ENCODE results near the gene PTPRE.

Gene PTPRE

DNA sequence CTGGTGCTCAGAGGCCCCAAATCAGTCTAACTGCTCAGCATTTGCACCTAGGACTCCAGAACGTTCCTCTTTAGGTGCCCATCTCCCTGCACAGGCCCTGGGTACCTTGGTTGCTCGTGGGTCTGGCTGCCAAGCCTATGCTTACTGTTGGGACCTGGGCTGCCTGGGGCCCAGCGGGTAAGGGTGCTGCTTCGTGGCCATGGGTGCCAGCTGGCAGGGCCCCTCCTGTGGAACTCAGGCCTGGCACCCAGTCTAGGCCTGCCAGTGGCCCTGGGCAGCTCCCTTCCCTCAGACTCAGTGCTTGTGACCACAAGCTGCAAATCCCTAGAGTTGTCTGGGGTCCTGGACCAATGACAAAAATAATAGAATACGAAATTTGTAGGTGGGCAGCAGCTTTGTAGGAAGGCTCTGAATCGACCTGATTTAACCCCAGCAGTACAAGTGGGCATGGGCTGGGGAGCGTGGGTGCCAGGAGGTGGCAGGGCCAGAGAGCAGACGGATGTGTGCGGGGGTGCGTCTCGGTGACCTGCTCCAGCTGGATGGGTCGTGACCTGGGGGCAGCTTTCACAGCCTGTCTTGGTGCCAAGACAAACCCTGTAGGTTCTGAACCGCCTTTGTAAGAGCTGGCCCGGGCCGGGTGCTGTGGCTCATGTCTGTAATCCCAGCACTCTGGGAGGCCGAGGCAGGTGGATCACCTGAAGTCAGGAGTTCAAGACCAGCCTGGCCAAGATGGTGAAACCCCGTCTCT is 149.6 kb downstream of the PTPRE start:
- Histone ChIP-seq H3K4me3 (ENCODE audit: low read length) (no peak overlapping the region), H3K36me3 (ENCODE audit: insufficient read depth, low read length) (no peaks in the 10 kb centered on the region), H3K27me3 (ENCODE audit: insufficient read depth, low read length) (no peaks in the 10 kb centered on the region), H3K9me3 (ENCODE audit: low read length) (no peaks in the 10 kb centered on the region), H2AFZ (ENCODE audit: low read depth, low read length) (no peak overlapping the region), H3K4me1 (ENCODE audit: insufficient read depth, low read length) (no peaks in the 10 kb centered on the region)

DNA sequence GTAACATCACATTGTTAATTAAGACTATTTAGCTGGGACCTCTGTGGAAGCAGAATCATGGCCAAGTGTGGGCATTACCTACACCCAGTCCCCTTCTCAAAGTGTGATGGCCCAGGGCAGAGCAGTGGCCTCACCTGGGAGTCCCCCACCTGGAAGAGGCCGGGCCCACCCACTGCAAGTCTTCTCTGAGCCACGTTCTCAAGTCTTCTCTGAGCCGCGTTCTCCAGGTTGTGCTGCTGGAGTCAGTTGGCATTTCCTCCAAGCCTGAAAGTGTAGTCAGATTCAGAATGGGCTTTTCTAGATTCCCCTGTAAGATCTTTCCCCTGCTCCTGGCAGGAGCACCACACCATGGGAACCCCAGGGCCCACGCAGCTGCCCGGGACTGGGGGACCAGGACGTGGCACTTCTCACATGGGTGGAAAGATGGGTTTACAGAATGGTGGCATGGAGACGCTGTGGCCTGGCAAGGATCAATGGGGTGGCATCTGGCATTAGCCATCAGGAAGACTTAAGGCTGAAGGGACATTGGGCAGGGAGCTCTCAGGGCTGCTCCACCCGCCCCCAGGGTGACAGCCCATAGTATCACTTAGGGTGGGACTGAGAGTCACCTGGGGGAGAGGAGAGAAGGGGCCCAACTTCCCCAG is 151.3 kb downstream of the PTPRE start:
- Histone ChIP-seq H3K36me3 (ENCODE audit: insufficient read depth, low read length) (no peaks in the 10 kb centered on the region), H2AFZ (ENCODE audit: low read depth, low read length) (no peak overlapping the region), H3K27me3 (ENCODE audit: insufficient read depth, low read length) (peaks cover 2% of the 10 kb centered on the region), H3K4me1 (ENCODE audit: insufficient read depth, low read length) (no peaks in the 10 kb centered on the region), H3K4me3 (ENCODE audit: low read length) (no peak overlapping the region), H3K9me3 (ENCODE audit: low read length) (no peaks in the 10 kb centered on the region)

- H3K27me3 ChIP-seq (ENCODE audit: insufficient read depth, low read length) = peaks cover 2% of the 10 kb centered on the region
- H3K4me1 ChIP-seq (ENCODE audit: insufficient read depth, low read length) = no peaks in the 10 kb centered on the region
- no peaks in the 10 kb centered on the region for H3K9me3 ChIP-seq (ENCODE audit: low read length)
- H3K36me3 ChIP-seq (ENCODE audit: insufficient read depth, low read length) = no peaks in the 10 kb centered on the region
- H3K4me3 ChIP-seq (ENCODE audit: low read length) = no peak overlapping the region
- H2AFZ ChIP-seq (ENCODE audit: low read depth, low read length) = no peak overlapping the region
Measured at GRCh38 chr10:128058750-128059134, 151.8 kb downstream of the PTPRE start.

DNA sequence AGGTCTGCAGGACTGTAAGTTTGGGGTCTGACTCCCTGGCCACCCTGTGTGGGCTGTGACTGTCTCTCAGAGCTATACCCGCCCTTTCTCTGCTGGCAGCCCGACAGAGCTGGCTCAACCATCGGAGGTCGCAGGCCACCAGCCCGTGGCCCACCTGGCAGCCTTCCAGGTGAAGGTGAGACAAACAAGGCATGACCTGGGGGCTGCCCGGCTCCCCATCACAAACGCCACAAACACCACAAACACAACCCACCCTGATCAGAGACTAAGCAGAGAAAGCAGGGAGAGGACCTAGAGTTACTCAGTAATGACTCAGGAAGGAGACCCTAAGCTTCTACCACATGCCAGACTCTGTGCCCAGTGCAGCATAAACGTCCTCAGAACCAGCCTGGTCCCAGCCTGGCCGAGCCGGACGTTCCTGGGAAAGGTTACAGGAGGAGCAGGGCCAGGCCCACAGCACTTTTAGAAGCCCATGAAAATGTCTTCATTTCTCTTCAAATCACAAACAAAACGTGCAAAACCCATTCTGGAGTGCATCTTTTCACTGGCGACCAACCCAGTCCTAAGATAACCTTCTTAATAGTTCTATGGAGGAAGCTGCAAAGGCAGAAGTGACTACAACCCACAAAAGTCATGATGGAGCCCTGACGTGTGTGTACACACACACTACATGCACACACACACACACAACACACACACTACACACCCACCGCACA is 152.5 kb downstream of the PTPRE start:
- Histone ChIP-seq H3K27me3 (ENCODE audit: insufficient read depth, low read length) (peaks cover 2% of the 10 kb centered on the region), H3K36me3 (ENCODE audit: insufficient read depth, low read length) (no peaks in the 10 kb centered on the region), H3K4me3 (ENCODE audit: low read length) (no peak overlapping the region), H3K9me3 (ENCODE audit: low read length) (no peaks in the 10 kb centered on the region), H2AFZ (ENCODE audit: low read depth, low read length) (no peak overlapping the region), H3K4me1 (ENCODE audit: insufficient read depth, low read length) (no peaks in the 10 kb centered on the region)

DNA sequence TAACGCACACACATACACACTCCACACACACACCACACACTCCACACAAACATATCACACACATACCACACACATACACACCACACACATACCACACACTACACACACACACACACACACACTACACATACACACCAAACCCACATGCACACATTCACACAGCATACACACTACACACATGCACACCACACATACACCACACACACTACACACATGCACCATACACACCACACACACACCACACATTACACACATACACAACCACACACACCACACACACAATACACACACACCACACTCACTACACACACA is 153.0 kb downstream of the PTPRE start:
- no peaks in the 10 kb centered on the region for H3K36me3 ChIP-seq (ENCODE audit: insufficient read depth, low read length)
- peaks cover 2% of the 10 kb centered on the region for H3K27me3 ChIP-seq (ENCODE audit: insufficient read depth, low read length)
- no peaks in the 10 kb centered on the region for H3K9me3 ChIP-seq (ENCODE audit: low read length)
- no peaks in the 10 kb centered on the region for H3K4me1 ChIP-seq (ENCODE audit: insufficient read depth, low read length)
- no peak overlapping the region for H3K4me3 ChIP-seq (ENCODE audit: low read length)
- H2AFZ ChIP-seq (ENCODE audit: low read depth, low read length) = no peak overlapping the region

DNA sequence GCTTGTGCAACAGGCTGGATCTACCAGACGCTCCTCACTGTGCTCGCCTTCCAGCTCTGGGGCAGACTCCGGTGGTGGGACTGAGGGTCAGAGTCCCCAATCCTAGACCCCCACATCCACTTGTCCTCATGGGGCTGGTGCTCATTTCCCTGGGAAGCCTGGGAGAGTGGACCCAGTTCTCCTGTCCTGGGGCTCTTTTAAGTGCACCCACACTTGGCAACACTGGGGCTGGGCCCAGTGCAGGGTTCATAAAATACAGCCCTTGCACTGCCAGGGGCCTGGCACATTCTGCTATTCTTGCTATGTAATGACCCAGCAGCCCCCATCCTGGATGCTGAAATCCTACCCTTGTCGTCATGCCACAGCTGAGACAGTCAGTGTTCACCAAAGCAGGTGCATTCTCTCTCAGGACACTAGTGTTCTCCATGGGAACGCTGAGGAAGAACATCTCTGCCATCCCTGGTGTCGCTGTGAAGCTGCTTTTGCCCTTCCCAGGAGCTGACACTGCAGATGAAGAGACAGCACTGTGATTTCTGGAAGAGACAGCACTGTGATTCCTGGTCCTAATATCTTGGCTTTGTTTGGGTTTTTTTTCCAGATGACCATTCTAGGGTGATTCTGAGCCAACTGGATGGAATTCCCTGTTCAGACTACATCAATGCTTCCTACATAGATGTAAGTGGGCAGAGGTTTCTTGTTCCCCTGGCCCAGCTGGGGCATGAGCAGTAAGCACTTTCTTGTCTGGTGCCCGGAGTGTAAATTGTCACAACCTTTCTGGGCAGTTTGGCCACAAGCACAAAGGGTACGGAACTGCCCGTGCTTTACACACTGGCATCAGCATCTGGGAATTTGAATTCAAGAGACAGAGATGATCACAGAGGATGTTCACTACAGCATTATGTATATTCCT is 153.7 kb downstream of the PTPRE start:
- H3K36me3 ChIP-seq (ENCODE audit: insufficient read depth, low read length) = no peaks in the 10 kb centered on the region
- H2AFZ ChIP-seq (ENCODE audit: low read depth, low read length) = no peak overlapping the region
- H3K27me3 ChIP-seq (ENCODE audit: insufficient read depth, low read length) = peaks cover 2% of the 10 kb centered on the region
- no peak overlapping the region for H3K4me3 ChIP-seq (ENCODE audit: low read length)
- H3K9me3 ChIP-seq (ENCODE audit: low read length) = no peaks in the 10 kb centered on the region
- no peaks in the 10 kb centered on the region for H3K4me1 ChIP-seq (ENCODE audit: insufficient read depth, low read length)

GRCh38 chr10:128061306-128062300 is 154.7 kb downstream of the PTPRE start:
- Histone ChIP-seq H3K36me3 (ENCODE audit: insufficient read depth, low read length) (no peaks in the 10 kb centered on the region), H3K27me3 (ENCODE audit: insufficient read depth, low read length) (peaks cover 2% of the 10 kb centered on the region), H3K9me3 (ENCODE audit: low read length) (no peaks in the 10 kb centered on the region), H3K4me3 (ENCODE audit: low read length) (no peak overlapping the region), H2AFZ (ENCODE audit: low read depth, low read length) (no peak overlapping the region), H3K4me1 (ENCODE audit: insufficient read depth, low read length) (no peaks in the 10 kb centered on the region)

- H3K4me1 ChIP-seq (ENCODE audit: insufficient read depth, low read length) = no peaks in the 10 kb centered on the region
- no peak overlapping the region for H2AFZ ChIP-seq (ENCODE audit: low read depth, low read length)
- no peaks in the 10 kb centered on the region for H3K9me3 ChIP-seq (ENCODE audit: low read length)
- H3K27me3 ChIP-seq (ENCODE audit: insufficient read depth, low read length) = peaks cover 2% of the 10 kb centered on the region
- no peak overlapping the region for H3K4me3 ChIP-seq (ENCODE audit: low read length)
- no peaks in the 10 kb centered on the region for H3K36me3 ChIP-seq (ENCODE audit: insufficient read depth, low read length)
Measured at GRCh38 chr10:128062331-128062880, 155.5 kb downstream of the PTPRE start.

- H3K4me1 ChIP-seq (ENCODE audit: insufficient read depth, low read length) = no peaks in the 10 kb centered on the region
- no peak overlapping the region for H3K4me3 ChIP-seq (ENCODE audit: low read length)
- no peak overlapping the region for H2AFZ ChIP-seq (ENCODE audit: low read depth, low read length)
- H3K36me3 ChIP-seq (ENCODE audit: insufficient read depth, low read length) = no peaks in the 10 kb centered on the region
- no peaks in the 10 kb centered on the region for H3K9me3 ChIP-seq (ENCODE audit: low read length)
- H3K27me3 ChIP-seq (ENCODE audit: insufficient read depth, low read length) = peaks cover 2% of the 10 kb centered on the region
Measured at GRCh38 chr10:128062881-128063563, 156.1 kb downstream of the PTPRE start.

DNA sequence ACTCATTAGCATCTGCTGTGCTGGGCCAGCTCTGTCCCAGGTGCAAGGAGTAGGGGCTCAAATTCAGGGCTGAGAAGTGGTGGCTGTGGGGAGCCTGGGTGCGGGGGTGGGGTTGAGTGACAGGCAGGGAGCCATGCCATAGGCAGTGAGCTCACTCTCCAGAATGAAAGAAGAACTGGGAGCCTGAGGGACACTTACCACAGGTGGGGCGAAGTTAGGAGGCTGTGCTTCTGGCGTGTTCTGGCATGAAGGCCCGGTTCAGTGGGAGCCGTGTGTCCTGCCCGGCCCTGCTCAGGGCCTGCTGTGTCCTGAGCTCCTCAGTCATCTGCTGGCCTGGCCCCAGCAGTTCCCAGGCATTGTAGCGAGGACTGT is 156.8 kb downstream of the PTPRE start:
- no peaks in the 10 kb centered on the region for H3K9me3 ChIP-seq (ENCODE audit: low read length)
- H3K4me3 ChIP-seq (ENCODE audit: low read length) = no peak overlapping the region
- H3K36me3 ChIP-seq (ENCODE audit: insufficient read depth, low read length) = no peaks in the 10 kb centered on the region

DNA sequence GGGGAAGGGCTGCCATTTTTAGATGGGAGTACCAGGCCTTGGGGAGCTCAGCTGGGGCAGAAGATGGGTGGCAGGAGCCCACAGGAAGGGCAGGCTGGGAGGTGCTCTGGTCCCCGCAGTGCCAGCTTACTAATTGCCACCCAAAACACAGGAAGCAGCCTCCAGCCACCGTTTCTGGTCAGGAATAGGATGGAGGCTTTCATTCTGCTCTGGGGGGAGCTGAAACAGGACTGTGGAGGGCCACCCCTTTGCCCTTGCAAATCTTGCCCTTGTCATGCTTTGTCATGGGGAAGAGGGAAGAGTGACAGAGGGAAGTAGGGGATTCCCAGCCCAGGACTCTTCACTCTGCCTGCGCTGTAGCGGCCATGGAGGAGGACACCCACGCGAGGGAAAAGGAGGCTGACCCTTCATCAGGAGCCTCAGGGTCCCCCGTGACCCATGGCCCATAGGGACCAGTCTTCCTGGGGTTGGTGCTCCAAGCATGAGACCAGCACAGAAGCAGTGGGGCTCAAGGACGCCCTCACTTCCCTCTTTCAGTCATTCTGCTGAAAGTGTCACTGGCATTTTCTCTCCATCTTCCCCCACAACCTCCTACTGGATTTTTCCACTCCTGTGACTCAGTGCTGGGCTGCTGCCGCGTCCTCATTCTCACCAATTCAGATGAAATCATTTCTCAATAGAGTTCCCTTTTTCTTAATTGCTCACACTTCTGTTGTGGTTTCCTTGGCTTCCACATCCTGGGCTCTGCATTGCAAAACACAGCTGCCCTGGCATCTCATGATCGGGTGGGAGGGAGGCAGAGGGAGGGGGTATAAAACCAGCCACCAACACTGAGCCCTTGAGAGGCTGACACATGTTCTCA is 157.4 kb downstream of the PTPRE start:
- Histone ChIP-seq H3K4me1 (ENCODE audit: insufficient read depth, low read length) (no peaks in the 10 kb centered on the region), H3K36me3 (ENCODE audit: insufficient read depth, low read length) (no peaks in the 10 kb centered on the region), H3K27me3 (ENCODE audit: insufficient read depth, low read length) (peaks cover 2% of the 10 kb centered on the region), H2AFZ (ENCODE audit: low read depth, low read length) (no peak overlapping the region), H3K4me3 (ENCODE audit: low read length) (no peak overlapping the region), H3K9me3 (ENCODE audit: low read length) (no peaks in the 10 kb centered on the region)

More for the DNA sequence above, 156.8 kb downstream of the PTPRE start:
- no peak overlapping the region for H2AFZ ChIP-seq (ENCODE audit: low read depth, low read length)
- no peaks in the 10 kb centered on the region for H3K4me1 ChIP-seq (ENCODE audit: insufficient read depth, low read length)
- peaks cover 2% of the 10 kb centered on the region for H3K27me3 ChIP-seq (ENCODE audit: insufficient read depth, low read length)

All from neuron (in vitro differentiated cells).